Breast epithelium (tissue), 4 donors: Measurements from ENCODE around the gene NADSYN1. TPM values are rescaled to one million over a fixed set of nuclear protein-coding genes. Genes with fewer than 3 reads are reported as not detected.

ENCODE experiments used
- DNase-seq, 2 donors: peaks; one replicate each; pipeline ENCODE4 v3.0.0-alpha.2; 2019; ENCODE audit warnings: low spot score in 2 of 2
- H3K27ac ChIP-seq, 2 donors: fragments of 200-600 bp; sonication (generic) in 1 of 2; one replicate each; pipeline ENCODE4 v1.5.1; 2016 to 2019; ENCODE audit warnings: mild to moderate bottlenecking in 1 of 2
- H3K27me3 ChIP-seq, 2 donors: fragments of 200-600 bp; sonication (generic) in 1 of 2; one replicate each; pipeline versions ENCODE4 v1.5.1 to v1.6.0; 2017 to 2019; ENCODE audit warnings: control low read depth in 1 of 2, mild to moderate bottlenecking in 1 of 2
- H3K36me3 ChIP-seq: fragments of 200-600 bp; one replicate; pipeline ENCODE4 v1.5.1; 2019
- H3K4me1 ChIP-seq, 2 donors: fragments of 200-600 bp; sonication (generic); one replicate each; pipeline ENCODE4 v1.5.1; 2016 to 2019; ENCODE audit warnings: control low read depth in 1 of 2
- H3K4me3 ChIP-seq, 3 donors: fragments of 200-600 bp; sonication (generic); 1 replicate in 2 of 3; 2 replicates in 1 of 3; pipeline ENCODE4 v1.5.1; 2016 to 2019; ENCODE audit warnings: mild to moderate bottlenecking in 3 of 3, moderate library complexity in 2 of 3
- H3K9me3 ChIP-seq, 2 donors: fragments of 200-600 bp; sonication (generic) in 1 of 2; one replicate each; pipeline ENCODE4 v1.5.1; 2016 to 2019; ENCODE audit warnings: control low read depth in 1 of 2
- POLR2A ChIP-seq: fragments of 450-650 bp; IDR thresholded peaks from one replicate; pipeline ENCODE4 v1.6.1; 2016; ENCODE audit warnings: antibody characterized with exemption, mild to moderate bottlenecking, moderate library complexity
- POLR2AphosphoS5 ChIP-seq, 3 donors: sonication (generic); formaldehyde crosslinking; IDR thresholded peaks; one replicate each; pipeline ENCODE4 v1.6.1; 2017; ENCODE audit warnings: antibody characterized with exemption in 3 of 3
- intact Hi-C: fragments of 100-400 bp; cut with DNase I; formaldehyde crosslinking; loops from one replicate; pipeline ENCODE4 v1.15.1; 2023; ENCODE audit warnings: low total_unique reads
- total RNA-seq, 3 donors: library from RNA; depleted of rRNA; stranded (reverse); fragments of >200 nt; gene quantifications; one replicate each; pipeline ENCODE4 v1.1.0, GENCODE V29; 2016
- TF ChIP-seq, protein P1 (sequence below), 3 donors: fragments of 450-650 bp; IDR thresholded peaks; one replicate each; pipeline ENCODE4 v1.5.1; 2016 to 2017; ENCODE audit warnings: antibody characterized with exemption in 3 of 3, mild to moderate bottlenecking in 3 of 3, moderate library complexity in 3 of 3

The NADSYN1 gene
- total RNA-seq, 3 donors from 2014 or later, result 58.6 to 83.6 (median 70.5) TPM

DNA sequence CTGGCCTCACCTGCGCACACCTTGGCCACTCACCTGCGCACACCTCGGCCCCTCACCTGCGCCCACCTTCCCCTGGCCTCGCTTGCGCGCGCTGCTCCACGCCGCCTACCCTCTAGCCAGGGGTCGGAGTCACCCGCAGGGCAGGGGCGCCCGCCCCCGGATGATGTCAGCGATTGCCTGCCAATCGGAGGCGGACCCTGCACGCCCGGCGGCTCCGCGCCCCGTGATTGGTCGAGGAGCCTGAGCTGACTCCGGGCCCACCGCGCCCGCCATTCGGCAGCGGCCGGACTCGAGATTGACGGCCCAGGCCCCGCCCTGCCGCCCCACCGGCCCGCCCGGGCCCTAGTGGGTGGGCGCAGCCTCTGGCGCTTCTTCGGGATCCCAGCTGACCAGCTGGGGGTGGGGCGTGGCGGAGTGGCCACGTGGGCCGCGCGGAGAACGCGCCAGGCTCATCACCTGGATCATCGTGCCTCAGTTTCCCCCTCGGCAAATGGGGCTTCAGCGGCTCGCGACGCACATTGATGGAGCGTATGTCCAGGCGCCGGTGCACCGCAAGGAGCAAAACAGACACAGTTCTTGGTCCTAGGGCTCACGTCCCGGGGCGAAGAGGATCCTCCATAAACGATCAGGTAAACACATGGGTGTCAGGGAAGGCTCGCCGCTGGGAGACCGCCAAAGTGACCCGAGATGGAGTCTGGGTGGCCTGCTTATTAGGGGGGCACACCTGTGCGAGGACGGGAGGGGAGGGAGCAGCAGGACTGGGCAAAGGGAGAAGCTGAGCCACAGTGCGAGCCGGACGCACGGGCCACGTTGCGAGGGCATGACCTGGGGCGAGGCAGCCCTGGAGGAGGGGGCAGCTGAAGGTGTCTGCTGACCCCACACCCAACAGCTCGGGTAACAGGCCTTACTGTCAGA is 4.5 kb upstream of the NADSYN1 start, which contains the start of gene DHCR7:
Gene DHCR7 (minus strand): TSS at position 137 of the 915 bp plus-strand sequence. CDS start 3,441 bp downstream, outside the sequence.
- H3K4me3 ChIP-seq, result peak within 1 kb of the TSS; percentile 49 to 88 (median 79)
- H3K27ac ChIP-seq, result peak within 1 kb of the TSS; percentile 90
- peaks cover 0 to 6% of the 10 kb centered on the region in 2 donors for H3K4me1 ChIP-seq
- H3K27me3 ChIP-seq, result no peaks in the 10 kb centered on the region
- TF ChIP-seq POLR2A, result peak; percentile 8
- TF ChIP-seq, protein P1, sequence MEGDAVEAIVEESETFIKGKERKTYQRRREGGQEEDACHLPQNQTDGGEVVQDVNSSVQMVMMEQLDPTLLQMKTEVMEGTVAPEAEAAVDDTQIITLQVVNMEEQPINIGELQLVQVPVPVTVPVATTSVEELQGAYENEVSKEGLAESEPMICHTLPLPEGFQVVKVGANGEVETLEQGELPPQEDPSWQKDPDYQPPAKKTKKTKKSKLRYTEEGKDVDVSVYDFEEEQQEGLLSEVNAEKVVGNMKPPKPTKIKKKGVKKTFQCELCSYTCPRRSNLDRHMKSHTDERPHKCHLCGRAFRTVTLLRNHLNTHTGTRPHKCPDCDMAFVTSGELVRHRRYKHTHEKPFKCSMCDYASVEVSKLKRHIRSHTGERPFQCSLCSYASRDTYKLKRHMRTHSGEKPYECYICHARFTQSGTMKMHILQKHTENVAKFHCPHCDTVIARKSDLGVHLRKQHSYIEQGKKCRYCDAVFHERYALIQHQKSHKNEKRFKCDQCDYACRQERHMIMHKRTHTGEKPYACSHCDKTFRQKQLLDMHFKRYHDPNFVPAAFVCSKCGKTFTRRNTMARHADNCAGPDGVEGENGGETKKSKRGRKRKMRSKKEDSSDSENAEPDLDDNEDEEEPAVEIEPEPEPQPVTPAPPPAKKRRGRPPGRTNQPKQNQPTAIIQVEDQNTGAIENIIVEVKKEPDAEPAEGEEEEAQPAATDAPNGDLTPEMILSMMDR (IDR thresholded peaks at IDR 0.05), result peak in 2 of 3 donors; percentile 17 to 23
- TF ChIP-seq POLR2AphosphoS5 (IDR thresholded peaks at IDR 0.05), result peak; percentile 24 to 57 (median 55)
- no peaks in the 10 kb centered on the region for H3K9me3 ChIP-seq
- intact Hi-C loops, result no loop called here
- no peaks in the 10 kb centered on the region for H3K36me3 ChIP-seq
- peak; percentile 92 for DNase-seq

DNA sequence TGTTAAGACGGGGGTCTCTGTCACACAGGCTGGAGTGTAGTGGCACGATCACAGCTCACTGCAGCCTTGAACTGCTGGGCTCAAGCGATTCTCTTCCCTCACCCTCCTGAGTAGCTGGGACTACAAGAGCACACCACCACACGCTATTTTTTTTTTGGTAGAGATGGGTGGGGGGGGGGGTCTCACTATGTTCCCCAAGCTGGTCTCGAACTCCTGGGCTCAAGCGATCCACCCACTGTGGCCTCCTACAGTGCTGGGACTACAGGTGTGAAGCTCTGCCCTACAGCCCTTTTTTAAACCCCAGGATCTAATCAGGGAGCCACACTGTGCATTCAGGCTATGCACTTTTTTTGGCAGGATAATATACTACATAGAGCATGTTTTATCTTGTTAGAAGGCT is 3.4 kb upstream of the NADSYN1 start:
- Histone ChIP-seq H3K9me3 (no peaks in the 10 kb centered on the region), H3K27me3 (no peaks in the 10 kb centered on the region), H3K36me3 (no peaks in the 10 kb centered on the region), H3K4me3 (peak overlapping the region in 2 of 3 donors; percentile 79 to 88), H3K27ac (peak overlapping the region; percentile 25 to 90), H3K4me1 (peaks cover 0 to 6% of the 10 kb centered on the region in 2 donors)
- intact Hi-C loops, result no loop called here
- DNase-seq, result no peak
- TF ChIP-seq POLR2AphosphoS5 (IDR thresholded peaks at IDR 0.05) (no peak), POLR2A (no peak)

DNA sequence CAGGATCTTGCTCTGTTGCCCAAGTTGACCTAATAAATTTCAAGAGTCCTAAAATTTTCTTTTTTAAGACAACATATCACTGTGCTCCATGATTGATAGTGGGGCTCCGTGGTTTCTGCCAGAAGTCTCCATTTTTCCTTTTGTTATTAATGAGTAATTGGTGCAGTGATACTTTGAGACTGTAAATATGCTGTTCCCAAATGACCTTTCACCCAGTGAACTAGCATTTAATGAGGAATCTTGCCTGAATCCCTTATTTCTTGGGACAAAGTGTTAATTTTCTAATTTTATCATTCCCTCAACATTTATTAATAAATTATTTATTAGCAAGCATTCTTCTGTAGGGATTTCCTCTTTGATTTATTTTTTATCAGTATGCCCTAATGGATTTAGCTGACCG is 2.5 kb upstream of the NADSYN1 start:
- H3K9me3 ChIP-seq, result no peaks in the 10 kb centered on the region
- no peak for DNase-seq
- H3K27me3 ChIP-seq, result no peaks in the 10 kb centered on the region
- TF ChIP-seq POLR2AphosphoS5 (IDR thresholded peaks at IDR 0.05) (no peak), POLR2A (no peak)
- TF ChIP-seq, protein P1 (IDR thresholded peaks at IDR 0.05), result no peak
- peaks cover 0 to 6% of the 10 kb centered on the region in 2 donors for H3K4me1 ChIP-seq
- intact Hi-C loops, result no loop called here
- H3K27ac ChIP-seq, result no peak overlapping the region
- no peak overlapping the region for H3K4me3 ChIP-seq
- no peaks in the 10 kb centered on the region for H3K36me3 ChIP-seq

DNA sequence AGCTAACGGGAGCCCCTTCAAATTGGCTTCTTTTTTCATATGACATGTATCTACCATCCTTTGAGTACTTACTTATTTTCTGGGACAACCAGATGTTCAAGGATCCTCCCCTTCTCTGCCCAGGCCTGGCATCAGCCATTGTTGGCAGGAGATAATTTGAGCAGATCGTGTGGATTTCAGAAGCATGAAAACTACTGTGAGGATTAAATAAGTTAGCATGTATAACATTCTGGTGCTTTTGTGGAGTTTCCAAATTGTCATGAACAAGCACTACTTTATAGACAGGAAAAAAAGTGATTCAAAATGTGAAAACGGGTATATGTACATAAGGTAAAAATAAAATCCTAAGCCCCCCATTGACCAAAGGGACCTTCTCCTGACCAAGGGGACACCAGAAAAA is 2.1 kb upstream of the NADSYN1 start:
- Histone ChIP-seq H3K9me3 (no peaks in the 10 kb centered on the region), H3K4me3 (no peak overlapping the region), H3K4me1 (peaks cover 0 to 6% of the 10 kb centered on the region in 2 donors), H3K27ac (no peak overlapping the region), H3K36me3 (no peaks in the 10 kb centered on the region), H3K27me3 (no peaks in the 10 kb centered on the region)
- no peak for DNase-seq
- intact Hi-C loops, result no loop called here
- no peak for TF ChIP-seq POLR2A
- no peak for TF ChIP-seq POLR2AphosphoS5 (IDR thresholded peaks at IDR 0.05)
- TF ChIP-seq, protein P1 (IDR thresholded peaks at IDR 0.05), result no peak

DNA sequence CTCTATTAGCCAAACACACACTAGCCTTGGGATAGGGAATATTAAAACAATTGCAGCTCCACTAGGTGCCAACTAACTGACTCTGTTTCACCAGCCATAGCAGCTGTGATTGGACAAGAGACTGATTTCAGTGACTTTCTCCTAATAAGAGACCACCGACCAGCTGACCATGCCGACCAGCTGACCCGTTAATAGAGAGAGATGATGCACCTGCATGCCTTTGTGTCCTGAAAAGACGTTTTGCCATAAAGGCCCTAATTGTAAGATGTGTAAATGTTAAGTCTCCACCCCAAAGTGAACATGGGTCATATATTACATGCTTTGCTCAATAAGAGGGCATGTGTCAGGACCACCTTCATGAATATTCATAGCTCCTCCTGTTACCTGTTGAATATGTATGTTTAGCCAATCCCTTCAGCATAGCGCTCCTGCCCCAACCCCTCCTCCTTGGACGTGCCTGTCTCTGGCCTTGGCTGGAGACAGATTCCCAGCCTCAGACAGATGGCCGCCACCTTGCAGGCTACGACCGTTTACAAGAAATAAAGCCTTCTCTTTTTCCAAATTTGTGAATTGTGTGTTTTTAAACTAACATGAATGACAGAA is 1.3 kb upstream of the NADSYN1 start:
- Histone ChIP-seq H3K9me3 (no peaks in the 10 kb centered on the region), H3K4me3 (peak overlapping the region in 2 of 3 donors; percentile 86 to 95), H3K36me3 (peaks cover 2% of the 10 kb centered on the region), H3K27me3 (no peaks in the 10 kb centered on the region), H3K4me1 (peaks cover 0 to 6% of the 10 kb centered on the region in 2 donors), H3K27ac (peak overlapping the region; percentile 9 to 65)
- DNase-seq, result no peak
- TF ChIP-seq, protein P1 (IDR thresholded peaks at IDR 0.05), result no peak
- TF ChIP-seq POLR2A (no peak), POLR2AphosphoS5 (IDR thresholded peaks at IDR 0.05) (no peak)
- intact Hi-C loops, result no loop called here
